H9 (cell line): ENCODE measurements around the gene TMEM135. TPM values are rescaled to one million over a fixed set of nuclear protein-coding genes. Genes with fewer than 3 reads are reported as not detected.

Experiments
- DNase-seq: peaks from one replicate; pipeline ENCODE4 v3.0.0-alpha.2; 2017
- H2AFZ ChIP-seq: one replicate; pipeline ENCODE4 v1.6.1; 2013; ENCODE audit warnings: mild to moderate bottlenecking, low read length, control low read depth, moderate library complexity
- H2AK5ac ChIP-seq: 2 replicates; pipeline ENCODE4 v1.6.1; 2013; ENCODE audit warnings: low read length, control low read depth, mixed read lengths; ENCODE audit not compliant: insufficient read length
- H2BK120ac ChIP-seq: one replicate; pipeline ENCODE4 v1.6.1; 2013; ENCODE audit warnings: low read depth, mild to moderate bottlenecking, low read length, control low read depth, inconsistent platforms; ENCODE audit not compliant: poor library complexity, severe bottlenecking
- H2BK12ac ChIP-seq: 2 replicates; pipeline ENCODE4 v1.6.1; 2013; ENCODE audit warnings: low read length, control low read depth, mixed read lengths, low read depth; ENCODE audit not compliant: insufficient read length
- H2BK15ac ChIP-seq: 2 replicates; pipeline ENCODE4 v1.6.1; 2013; ENCODE audit warnings: low read depth, low read length, control low read depth
- H2BK20ac ChIP-seq: one replicate; pipeline ENCODE4 v1.6.1; 2013; ENCODE audit warnings: low read depth, mild to moderate bottlenecking, low read length, control low read depth, inconsistent platforms; ENCODE audit not compliant: poor library complexity, severe bottlenecking
- H2BK5ac ChIP-seq: 2 replicates; pipeline ENCODE4 v1.6.1; 2013; ENCODE audit warnings: low read length, control low read depth, mixed read lengths; ENCODE audit not compliant: insufficient read length
- H3K14ac ChIP-seq: 2 replicates; pipeline ENCODE4 v1.6.1; 2013; ENCODE audit warnings: low read length, control low read depth; ENCODE audit not compliant: insufficient read depth
- H3K18ac ChIP-seq: 2 replicates; pipeline ENCODE4 v1.6.1; 2013; ENCODE audit warnings: low read depth, mild to moderate bottlenecking, mixed read lengths, low read length, control low read depth; ENCODE audit not compliant: insufficient read length
- H3K23ac ChIP-seq: 2 replicates; pipeline ENCODE4 v1.6.1; 2013; ENCODE audit warnings: low read length, control low read depth, mixed read lengths, low read depth; ENCODE audit not compliant: insufficient read length
- H3K23me2 ChIP-seq: 2 replicates; pipeline ENCODE4 v1.6.1; 2013; ENCODE audit warnings: low read depth, mild to moderate bottlenecking, mixed read lengths, low read length, control low read depth; ENCODE audit not compliant: insufficient read length, poor library complexity, severe bottlenecking
- H3K27ac ChIP-seq: 2 replicates; pipeline ENCODE4 v1.5.1; 2013; ENCODE audit warnings: low read length, control low read depth, mixed read lengths, low read depth; ENCODE audit not compliant: insufficient read length
- H3K27me3 ChIP-seq: 2 replicates; pipeline ENCODE4 v1.6.1; 2013; ENCODE audit warnings: low read length, control low read depth, inconsistent platforms; ENCODE audit not compliant: insufficient read depth
- H3K4ac ChIP-seq: 2 replicates; pipeline ENCODE4 v1.6.1; 2013; ENCODE audit warnings: low read depth, mild to moderate bottlenecking, control low read depth, inconsistent platforms, low read length, moderate library complexity
- H3K4me1 ChIP-seq: 2 replicates; pipeline ENCODE4 v1.6.1; 2013; ENCODE audit warnings: low read length, control low read depth, inconsistent platforms; ENCODE audit not compliant: insufficient read depth
- H3K4me2 ChIP-seq: 2 replicates; pipeline ENCODE4 v1.6.1; 2013; ENCODE audit warnings: low read length, control low read depth, mixed read lengths; ENCODE audit not compliant: insufficient read length, insufficient read depth
- H3K56ac ChIP-seq: 2 replicates; pipeline ENCODE4 v1.6.1; 2013; ENCODE audit warnings: low read depth, mild to moderate bottlenecking, mixed read lengths, low read length, control low read depth; ENCODE audit not compliant: insufficient read length
- H3K79me1 ChIP-seq: 2 replicates; pipeline ENCODE4 v1.6.1; 2013; ENCODE audit warnings: low read depth, mild to moderate bottlenecking, moderate library complexity, low read length, control low read depth, inconsistent platforms; ENCODE audit not compliant: insufficient read depth, poor library complexity, severe bottlenecking
- H3K79me2 ChIP-seq: 2 replicates; pipeline ENCODE4 v1.6.1; 2013; ENCODE audit warnings: low read length, control low read depth, inconsistent platforms; ENCODE audit not compliant: insufficient read depth
- H3K9ac ChIP-seq: 2 replicates; pipeline ENCODE4 v1.6.1; 2013; ENCODE audit warnings: low read length, control low read depth, mixed read lengths; ENCODE audit not compliant: insufficient read length; ENCODE audit errors: extremely low read depth
- H3K9me3 ChIP-seq: one replicate; pipeline ENCODE4 v1.6.1; 2013; ENCODE audit warnings: low read depth, low read length, inconsistent platforms; ENCODE audit not compliant: control insufficient read depth
- H3T11ph ChIP-seq: one replicate; pipeline ENCODE4 v1.6.1; 2013; ENCODE audit warnings: mild to moderate bottlenecking, low read length, control low read depth, inconsistent platforms
- H4K20me1 ChIP-seq: one replicate; pipeline ENCODE4 v1.6.1; 2013; ENCODE audit not compliant: control insufficient read depth, insufficient read length, insufficient read depth
- H4K5ac ChIP-seq: 2 replicates; pipeline ENCODE4 v1.6.1; 2013; ENCODE audit warnings: low read depth, mild to moderate bottlenecking, mixed read lengths, low read length, control low read depth; ENCODE audit not compliant: insufficient read length
- H4K8ac ChIP-seq: replicated peaks from 2 replicates; pipeline ENCODE4 v1.6.1; 2013; ENCODE audit warnings: low read length, control low read depth, mixed read lengths, low read depth; ENCODE audit not compliant: insufficient read length
- H4K91ac ChIP-seq: 2 replicates; pipeline ENCODE4 v1.6.1; 2013; ENCODE audit warnings: low read depth, mild to moderate bottlenecking, moderate library complexity, mixed read lengths, low read length, control low read depth; ENCODE audit not compliant: insufficient read length
- H3K27ac Mint-ChIP-seq, 3 experiments: 2 replicates in 2 of 3; 3 replicates in 1 of 3; pipeline ENCODE4 v1.8.0; 2020 to 2021; ENCODE audit warnings: mixed read lengths in 3 of 3, mild to moderate bottlenecking in 1 of 3, moderate library complexity in 1 of 3
- H3K27me3 Mint-ChIP-seq: 2 replicates; pipeline ENCODE4 v1.8.0; 2021; ENCODE audit warnings: low read depth, mild to moderate bottlenecking, moderate library complexity, mixed read lengths
- H3K36me3 Mint-ChIP-seq, 3 experiments: 2 replicates in 2 of 3; 3 replicates in 1 of 3; pipeline ENCODE4 v1.8.0; 2020 to 2021; ENCODE audit warnings: low read depth in 3 of 3, mixed read lengths in 3 of 3; ENCODE audit not compliant: insufficient read depth in 1 of 3
- H3K4me1 Mint-ChIP-seq, 2 experiments: 2 replicates each; pipeline ENCODE4 v1.8.0; 2020; ENCODE audit warnings: mixed read lengths in 2 of 2
- H3K4me3 Mint-ChIP-seq, 2 experiments: 2 replicates in 1 of 2; 3 replicates in 1 of 2; pipeline ENCODE4 v1.8.0; 2020 to 2021; ENCODE audit warnings: mild to moderate bottlenecking in 2 of 2, mixed read lengths in 2 of 2, moderate library complexity in 1 of 2
- H3K9me3 Mint-ChIP-seq, 2 experiments: 2 replicates in 1 of 2; 3 replicates in 1 of 2; pipeline ENCODE4 v1.8.0; 2020; ENCODE audit warnings: mild to moderate bottlenecking in 2 of 2, mixed read lengths in 2 of 2, moderate library complexity in 1 of 2
- WGBS: extraction: QIAGEN DNeasy Blood & Tissue Kit; methylation state at CpG from one replicate; pipeline ENCODE4 v1.1.7; 2013; ENCODE audit warnings: missing lambda C conversion rate, low lambda C conversion rate, mixed read lengths; ENCODE audit not compliant: insufficient read length; ENCODE audit errors: extremely low coverage; 5-methylcytosine and 5-hydroxymethylcytosine counted together
- total RNA-seq: library from RNA; stranded (reverse); gene quantifications from 2 replicates; pipeline ENCODE4 v1.2.1, GENCODE V29; 2021
- TF ChIP-seq, protein P1 (sequence below): fragments of 200-600 bp; sonication (generic); conservative IDR thresholded peaks from 3 replicates; pipeline ENCODE4 v1.8.0; 2021; ENCODE audit warnings: antibody characterized with exemption, mild to moderate bottlenecking

Gene TMEM135
- total RNA-seq, 1 experiment from 2014 or later: 25.2 TPM

DNA sequence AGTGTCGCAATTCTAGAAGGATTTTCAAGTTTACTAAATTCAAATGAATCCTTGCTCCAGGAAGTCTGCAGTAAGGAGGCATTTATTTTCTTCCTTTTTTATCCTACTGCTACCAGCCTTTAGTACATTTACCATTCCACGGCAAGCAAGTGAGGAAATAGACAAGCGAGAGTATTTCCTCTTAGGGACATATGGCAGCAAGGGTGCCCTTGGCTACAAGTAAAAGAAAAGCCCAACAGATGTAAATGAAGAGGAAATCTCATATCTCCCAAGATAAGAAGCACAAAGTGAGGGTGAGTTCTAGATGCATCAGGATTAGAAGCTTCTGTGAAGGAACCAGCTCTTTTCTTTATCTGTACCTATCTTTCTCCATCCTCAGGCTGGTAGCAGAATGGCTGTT, 44.7 kb upstream of the TMEM135 start:
- WGBS: no CpG with 5 or more reads among the region's 3 CpGs
- Histone ChIP-seq H2BK15ac (no peak overlapping the region), H3T11ph (no peak overlapping the region), H3K79me1 (no peaks in the 10 kb centered on the region), H4K20me1 (no peaks in the 10 kb centered on the region), H3K4ac (no peak overlapping the region), H3K56ac (no peak overlapping the region), H3K18ac (no peak overlapping the region), H3K27ac (no peak overlapping the region), H3K14ac (no peak overlapping the region), H3K27me3 (no peaks in the 10 kb centered on the region), H2AFZ (no peak overlapping the region), H2AK5ac (no peak overlapping the region), H3K9ac (no peak overlapping the region), H4K5ac (no peak overlapping the region), H3K9me3 (no peaks in the 10 kb centered on the region), H2BK20ac (no peak overlapping the region), H3K23ac (no peak overlapping the region), H4K8ac (no peak overlapping the region), H2BK120ac (no peak overlapping the region), H3K4me2 (no peak overlapping the region), H3K4me1 (no peaks in the 10 kb centered on the region), H3K23me2 (no peaks in the 10 kb centered on the region), H2BK5ac (no peak overlapping the region), H2BK12ac (no peak overlapping the region), H4K91ac (no peak overlapping the region), H3K79me2 (no peaks in the 10 kb centered on the region)
- no peaks in the 10 kb centered on the region for H3K9me3 Mint-ChIP-seq
- H3K36me3 Mint-ChIP-seq: no peaks in the 10 kb centered on the region
- H3K27me3 Mint-ChIP-seq: no peaks in the 10 kb centered on the region
- peaks cover 29% of the 10 kb centered on the region in 2 experiments for H3K4me1 Mint-ChIP-seq
- H3K4me3 Mint-ChIP-seq: no peak overlapping the region
- DNase-seq: no peak
- TF ChIP-seq, protein P1, sequence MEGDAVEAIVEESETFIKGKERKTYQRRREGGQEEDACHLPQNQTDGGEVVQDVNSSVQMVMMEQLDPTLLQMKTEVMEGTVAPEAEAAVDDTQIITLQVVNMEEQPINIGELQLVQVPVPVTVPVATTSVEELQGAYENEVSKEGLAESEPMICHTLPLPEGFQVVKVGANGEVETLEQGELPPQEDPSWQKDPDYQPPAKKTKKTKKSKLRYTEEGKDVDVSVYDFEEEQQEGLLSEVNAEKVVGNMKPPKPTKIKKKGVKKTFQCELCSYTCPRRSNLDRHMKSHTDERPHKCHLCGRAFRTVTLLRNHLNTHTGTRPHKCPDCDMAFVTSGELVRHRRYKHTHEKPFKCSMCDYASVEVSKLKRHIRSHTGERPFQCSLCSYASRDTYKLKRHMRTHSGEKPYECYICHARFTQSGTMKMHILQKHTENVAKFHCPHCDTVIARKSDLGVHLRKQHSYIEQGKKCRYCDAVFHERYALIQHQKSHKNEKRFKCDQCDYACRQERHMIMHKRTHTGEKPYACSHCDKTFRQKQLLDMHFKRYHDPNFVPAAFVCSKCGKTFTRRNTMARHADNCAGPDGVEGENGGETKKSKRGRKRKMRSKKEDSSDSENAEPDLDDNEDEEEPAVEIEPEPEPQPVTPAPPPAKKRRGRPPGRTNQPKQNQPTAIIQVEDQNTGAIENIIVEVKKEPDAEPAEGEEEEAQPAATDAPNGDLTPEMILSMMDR: no peak
- H3K27ac Mint-ChIP-seq: no peak overlapping the region
